GM19043 (cell line): ENCODE results near the gene LGALS14.
"Not testable (repeated sequence)": the region's sequence is repeated elsewhere in the genome, so short reads cannot be mapped to it uniquely, and the experiment has no call there.

ENCODE experiments used
- ATAC-seq: cut with Tn5 transposase; IDR thresholded peaks from one replicate; pipeline ENCODE4 v1.9.1; 2021; ENCODE audit warnings: low read depth; ENCODE audit not compliant: unreplicated experiment

Gene LGALS14

DNA sequence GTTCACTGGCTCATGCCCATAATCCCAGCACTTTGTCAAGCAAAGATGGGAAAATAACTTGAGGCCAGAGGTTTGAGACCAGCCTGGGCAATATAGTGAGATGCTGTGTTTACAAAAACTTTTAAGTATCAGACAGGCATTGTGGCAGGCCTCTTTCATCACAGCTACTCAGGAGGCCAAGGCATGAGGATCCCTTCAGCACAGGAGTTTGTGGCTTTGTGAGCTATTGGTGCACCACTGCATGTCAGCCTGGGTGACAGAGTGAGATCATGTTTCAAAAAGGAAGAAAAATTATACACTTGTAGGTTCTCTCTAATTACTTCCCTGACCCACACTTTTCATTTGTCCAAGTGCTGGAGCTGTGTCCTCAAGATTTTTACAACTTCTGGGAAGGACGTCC lies 11.5 kb upstream of the LGALS14 start:
- no peak for ATAC-seq

DNA sequence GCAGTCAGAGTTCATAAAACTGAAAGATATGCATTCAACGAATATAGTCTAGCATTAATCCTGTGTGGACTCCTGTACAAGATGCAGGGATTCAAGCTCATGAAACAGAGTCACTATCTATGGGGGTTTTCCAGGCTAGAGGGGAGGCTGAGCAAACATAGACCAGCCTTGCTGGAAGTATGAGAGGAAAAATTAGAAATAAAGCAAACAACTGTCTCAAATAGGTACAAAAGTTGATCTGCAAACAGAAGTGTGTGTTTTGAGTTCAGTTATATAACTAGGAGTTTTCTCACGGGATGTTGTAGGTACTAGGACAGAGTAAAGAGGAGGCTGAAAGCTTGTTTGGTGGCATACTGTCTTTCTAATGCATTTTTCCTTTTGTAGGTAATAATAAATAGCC lies 8.5 kb upstream of the LGALS14 start:
- no peak for ATAC-seq

DNA sequence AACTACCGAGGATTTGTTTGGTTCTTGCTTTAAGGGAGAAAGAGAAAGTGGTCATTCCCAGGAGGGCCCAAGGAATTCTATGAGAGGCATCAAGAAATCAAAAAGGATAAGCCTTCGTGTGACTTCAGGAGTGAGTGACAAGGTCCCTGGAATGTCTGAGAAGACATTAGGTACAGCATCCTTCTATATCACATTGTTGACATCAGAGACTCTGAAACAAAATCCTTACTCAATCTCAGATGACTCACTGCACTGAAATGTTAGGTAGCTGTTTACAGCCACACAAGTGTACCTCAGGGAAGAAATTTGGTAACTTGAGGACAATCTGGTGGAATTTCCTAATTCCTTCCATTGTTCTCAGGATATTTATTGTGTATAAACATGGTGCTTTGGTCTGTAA lies 7.9 kb upstream of the LGALS14 start:
- no peak for ATAC-seq

DNA sequence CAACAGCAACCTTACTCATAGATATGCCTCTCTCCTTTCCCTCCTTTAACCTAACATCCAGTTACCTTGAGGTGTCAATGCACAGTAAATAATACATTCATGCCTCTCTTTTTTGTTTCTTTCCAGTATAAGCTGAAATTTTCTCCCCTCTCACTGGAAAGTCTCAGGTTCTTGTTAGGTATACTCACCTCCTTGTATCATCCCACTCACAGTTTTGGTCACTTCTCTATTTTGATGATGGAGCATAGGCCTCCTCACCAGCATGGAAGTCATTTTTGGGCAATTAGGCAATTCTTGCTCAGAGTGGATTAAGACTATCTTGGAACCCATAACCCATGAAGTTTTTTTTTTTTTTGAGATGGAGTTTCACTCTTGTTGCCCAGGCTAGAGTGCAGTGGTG lies 5.7 kb upstream of the LGALS14 start:
- ATAC-seq = no peak

DNA sequence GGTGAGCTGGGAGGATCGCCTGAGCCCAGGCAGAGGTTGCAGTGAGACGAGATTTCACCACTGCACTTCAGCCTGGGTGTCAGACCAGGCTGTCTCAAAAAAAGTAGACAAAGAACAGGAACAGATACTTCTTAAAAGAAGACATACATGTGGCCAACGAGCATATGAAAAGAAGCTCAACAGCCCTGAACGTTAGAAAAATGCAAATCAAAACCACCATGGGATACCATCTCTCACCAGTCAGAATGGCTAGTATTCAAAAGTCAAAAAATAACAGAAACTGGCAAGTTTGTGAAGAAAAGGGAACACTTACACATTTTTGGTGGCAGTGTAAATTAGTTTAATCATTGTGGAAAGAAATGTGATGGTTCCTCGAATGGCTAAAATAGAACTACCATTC lies 3.0 kb upstream of the LGALS14 start:
- ATAC-seq = no peak

DNA sequence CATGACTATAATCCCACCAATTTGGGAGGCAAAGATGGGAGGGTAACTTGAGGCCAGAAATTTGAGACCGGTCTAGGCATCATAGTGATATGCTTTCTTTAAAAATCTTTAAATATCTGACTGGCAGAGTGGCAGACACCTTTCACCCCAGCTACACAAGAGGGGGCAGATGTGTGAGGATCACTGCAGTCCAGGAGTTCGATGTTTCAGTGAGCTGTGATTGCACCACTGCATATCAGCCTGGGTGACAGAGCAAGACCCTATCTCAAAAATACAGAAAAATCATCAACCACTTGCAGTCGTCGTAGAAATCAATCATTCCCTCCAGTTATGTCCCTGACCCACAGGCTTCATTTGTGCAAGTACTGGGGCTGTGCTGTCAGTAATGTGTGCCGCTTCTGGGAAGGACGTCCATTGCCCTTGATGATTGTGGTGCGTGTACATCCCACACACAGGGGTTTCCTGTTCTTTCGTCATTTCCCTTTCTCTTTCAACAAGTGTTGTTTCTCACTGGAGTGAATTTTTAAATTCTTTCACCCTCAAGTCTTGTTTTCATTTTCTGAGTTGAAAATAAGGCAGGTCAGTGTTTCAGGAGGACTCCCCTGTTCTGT lies 1.4 kb downstream of the LGALS14 start:
- ATAC-seq = no peak

DNA sequence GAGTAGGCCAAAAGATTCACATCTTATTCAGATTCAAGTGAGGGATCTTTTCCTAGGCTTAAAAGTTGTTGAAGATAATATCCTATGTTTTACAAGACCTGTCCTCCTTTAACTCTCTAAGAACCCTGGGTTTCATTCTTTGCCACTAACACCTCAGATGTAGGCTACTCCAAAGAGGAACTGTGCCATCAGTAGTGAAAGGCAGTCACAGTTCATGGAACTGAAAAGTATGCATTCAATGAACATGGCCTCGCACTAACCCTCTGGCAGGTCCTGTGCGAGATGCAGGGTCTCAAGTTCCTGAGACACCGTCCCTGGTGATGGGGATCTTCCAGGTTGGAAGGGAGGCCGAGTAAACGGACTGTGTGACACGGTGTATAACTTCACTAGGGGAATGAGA lies 4.3 kb downstream of the LGALS14 start:
- no peak for ATAC-seq

DNA sequence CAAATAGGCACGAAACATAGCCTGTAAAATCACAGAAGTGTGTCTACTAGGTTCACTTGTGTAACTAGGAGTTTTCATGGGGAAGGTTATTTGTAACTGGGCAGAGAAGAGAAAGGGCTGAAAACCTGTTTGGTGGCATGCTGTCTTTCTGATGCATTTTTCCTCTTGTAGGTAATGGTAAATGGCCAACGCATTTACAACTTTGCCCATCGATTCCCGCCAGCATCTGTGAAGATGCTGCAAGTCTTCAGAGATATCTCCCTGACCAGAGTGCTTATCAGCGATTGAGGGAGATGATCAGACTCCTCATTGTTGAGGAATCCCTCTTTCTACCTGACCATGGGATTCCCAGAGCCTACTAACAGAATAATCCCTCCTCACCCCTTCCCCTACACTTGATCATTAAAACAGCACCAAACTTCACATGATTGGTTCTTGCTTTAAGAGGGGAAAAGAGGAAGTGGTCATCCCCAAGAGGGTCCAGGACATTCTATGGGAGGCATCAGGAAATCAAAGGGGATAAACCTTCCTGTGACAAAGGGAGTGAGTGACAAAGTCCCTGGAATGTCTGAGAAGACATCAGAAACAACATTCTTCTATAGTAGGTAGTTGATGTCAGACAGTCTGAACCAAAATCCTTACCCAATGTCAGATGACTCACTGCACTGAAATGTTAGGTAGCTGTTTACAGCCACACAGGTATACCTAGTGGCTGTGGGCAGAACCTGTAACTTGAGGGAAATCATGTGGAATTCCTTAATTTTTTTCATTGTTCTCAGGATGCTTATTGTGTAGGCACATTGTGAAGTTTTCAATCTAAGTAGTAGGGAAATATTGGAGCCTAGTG lies 5.0 kb downstream of the LGALS14 start:
- ATAC-seq = no peak

DNA sequence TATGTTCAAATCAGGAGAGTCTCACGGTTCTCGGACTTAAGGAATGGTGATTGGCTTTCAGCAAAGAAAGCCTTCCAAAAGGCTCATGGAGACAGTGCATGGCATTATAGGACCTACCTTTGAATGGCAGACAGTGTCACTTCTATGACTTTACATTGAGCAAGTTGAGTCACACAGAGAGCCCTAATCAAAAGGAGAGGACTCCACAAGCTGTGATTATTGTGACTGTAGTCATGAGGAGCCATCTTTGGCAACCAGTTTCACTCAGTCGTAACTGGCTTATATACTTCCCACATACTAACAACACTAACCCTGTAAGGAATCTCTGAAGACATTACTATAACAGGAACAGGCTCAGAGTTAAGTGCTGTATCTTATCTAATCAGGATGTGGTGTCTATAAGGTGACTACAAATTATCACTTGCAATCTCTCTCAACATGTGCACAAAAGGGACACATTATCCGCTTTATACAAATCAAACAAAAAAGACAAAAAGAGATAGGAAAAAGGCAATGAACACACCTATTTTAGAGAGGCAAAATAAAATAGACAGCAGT lies 6.1 kb downstream of the LGALS14 start:
- no peak for ATAC-seq

DNA sequence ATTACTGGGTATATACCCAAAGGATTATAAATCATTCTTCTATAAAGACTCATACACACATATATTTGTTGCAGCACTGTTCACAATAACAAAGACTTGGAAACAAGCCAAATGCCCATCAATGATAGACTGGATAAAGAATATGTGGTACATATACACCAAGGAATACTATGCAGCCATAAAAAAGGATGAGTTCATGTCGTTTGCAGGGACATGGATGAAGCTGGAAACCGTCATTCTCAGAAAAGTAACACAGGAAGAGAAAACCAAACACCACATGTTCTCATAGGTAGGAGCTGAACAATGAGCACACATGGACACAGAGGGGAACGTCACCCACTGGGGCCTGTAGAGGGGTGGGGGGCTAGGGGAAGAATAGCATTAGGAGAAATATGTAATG lies 15.9 kb downstream of the LGALS14 start:
- not testable (repeated sequence) for ATAC-seq

DNA sequence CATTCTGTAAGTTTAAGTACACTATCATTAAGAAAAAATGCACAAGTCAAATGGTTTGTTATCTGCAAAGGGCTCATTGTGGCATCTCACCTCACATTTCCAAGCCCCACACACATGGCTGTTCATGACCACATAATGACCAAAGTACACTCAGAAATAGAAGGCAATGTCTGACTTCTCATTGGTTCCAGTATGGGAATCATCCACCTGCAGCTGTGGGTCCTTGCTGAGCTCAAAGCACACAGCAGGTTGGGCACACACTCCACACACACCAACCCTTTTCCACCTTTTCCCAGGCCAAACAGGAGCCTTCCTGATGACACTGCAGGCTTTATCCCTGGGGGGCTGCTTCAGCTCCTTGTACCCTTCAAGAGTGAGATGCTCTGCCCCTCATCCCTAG lies 21.7 kb downstream of the LGALS14 start:
- no peak for ATAC-seq

DNA sequence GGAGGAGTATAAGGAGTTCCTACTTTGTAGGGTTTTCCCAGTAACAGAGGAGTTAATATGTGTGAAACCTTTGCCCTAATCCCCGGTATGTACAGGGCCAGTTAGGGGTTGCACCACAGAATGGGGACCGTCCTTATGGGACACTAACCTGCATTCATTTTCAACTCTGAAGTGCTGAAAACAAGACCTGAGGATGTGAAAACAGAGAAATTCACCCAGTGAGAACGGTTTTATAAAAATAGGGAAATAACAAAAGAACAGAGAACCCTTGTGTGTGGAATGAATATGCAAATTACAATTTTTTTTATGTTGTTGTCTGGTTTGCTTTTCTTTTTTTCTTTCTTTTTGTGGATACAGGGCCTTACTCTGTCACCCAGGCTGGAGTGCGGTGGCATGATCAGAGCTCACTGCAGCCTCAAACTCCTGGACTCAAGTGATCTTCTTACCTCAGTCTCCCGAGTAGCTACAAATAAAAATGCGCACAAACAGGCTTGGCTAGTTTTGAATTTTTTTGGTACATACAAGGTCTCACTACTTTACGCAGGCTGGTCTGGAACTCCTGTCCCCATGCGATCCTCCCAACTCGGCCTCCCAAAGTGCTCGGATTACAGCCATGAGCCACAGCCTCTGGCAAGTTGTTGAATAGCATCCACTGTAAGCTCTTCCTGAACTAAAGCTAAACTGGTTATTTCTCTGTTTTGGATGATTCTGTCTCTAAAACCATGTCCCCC lies 23.0 kb downstream of the LGALS14 start:
- no peak for ATAC-seq

DNA sequence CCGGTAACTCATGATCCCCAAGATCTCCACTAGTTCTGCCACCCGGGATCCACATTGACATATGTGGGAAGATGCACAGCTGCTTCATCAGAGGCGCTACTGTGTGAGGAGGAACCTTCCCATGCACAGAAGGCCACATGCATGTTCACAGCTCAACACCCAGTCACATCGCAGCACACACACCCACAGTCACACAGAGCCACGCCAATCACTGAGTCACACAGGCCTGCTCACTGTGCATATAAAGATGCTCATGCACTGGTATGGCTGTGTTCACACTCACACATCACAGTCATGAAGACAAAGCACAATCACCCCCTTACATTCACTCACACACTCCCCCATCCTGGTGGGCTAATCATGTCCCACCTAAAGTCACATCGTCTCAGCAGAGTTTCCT lies 23.8 kb downstream of the LGALS14 start:
- ATAC-seq = no peak

DNA sequence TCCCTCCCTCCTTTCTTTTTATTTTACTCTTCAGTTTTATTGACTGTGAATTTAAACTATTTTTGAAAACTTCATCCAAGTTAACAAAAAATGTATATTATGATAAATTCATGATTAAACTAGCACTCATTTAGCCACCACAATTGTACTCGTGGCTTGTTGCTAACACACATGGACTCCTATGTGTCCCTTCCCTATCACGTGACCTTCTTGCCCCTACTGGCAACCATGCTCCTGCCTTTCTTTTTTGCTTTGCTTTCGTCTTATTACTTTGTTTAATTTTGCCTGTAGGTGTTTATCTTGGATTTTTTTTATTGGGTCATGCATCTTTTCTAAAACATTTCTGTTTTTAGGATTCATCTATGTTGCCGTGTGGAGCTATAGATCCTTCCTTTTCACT lies 25.3 kb downstream of the LGALS14 start:
- ATAC-seq = no peak

DNA sequence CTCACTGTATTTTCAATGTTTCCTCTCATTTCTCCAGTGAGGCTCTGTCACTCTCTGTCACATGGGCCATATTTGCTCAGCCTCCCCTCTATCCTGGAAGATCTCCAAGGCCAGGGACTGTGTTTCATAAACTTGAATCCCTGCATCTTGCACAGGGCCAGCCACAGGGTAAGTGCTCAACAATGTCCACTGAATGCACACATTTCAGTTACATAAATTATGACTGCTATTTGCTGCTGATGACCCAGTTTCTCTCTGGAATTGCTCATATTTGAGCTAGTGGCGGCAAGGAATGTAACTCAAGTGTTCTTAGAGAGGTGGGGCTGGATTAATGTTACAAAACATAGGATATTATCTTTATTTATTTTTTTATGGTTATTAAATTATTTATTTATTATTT lies 27.4 kb downstream of the LGALS14 start:
- ATAC-seq = no peak

DNA sequence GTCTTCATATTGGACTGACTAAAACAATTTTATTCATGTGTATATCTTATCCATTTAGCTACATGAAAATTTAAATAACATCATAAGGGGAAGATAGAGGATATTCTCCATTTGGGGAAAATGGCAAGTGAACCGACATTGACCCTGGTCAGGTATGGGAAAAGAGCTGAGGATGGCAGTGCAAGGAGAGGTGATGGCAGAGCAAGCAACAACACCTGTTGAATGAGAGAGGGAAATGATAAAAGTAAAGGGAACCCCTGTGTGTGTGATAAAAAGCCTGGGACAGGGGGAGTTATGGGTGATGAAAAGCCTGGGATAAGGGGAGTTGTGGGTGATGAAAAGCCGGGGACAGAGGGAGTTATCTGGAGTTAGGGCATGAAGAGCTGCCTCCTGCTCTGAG lies 29.6 kb downstream of the LGALS14 start:
- ATAC-seq = no peak

DNA sequence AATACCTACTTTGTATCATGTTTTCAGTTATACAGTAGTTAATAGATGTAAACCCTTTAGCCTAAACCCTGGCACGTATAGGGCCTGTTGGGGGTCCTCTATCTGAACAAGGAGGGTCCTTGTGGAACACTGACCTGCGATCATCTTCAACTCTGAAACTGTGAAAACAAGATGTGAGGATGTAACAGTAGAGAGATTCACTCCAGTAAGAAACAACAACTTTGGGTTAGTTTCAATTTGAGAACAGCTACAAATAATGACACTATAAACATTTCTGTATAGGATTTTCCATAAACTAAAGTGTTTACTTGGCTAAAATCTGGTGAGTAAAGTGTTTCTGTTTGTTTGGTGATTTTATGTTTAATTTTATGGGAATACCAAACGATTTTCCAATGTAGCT lies 31.4 kb downstream of the LGALS14 start:
- ATAC-seq = no peak

DNA sequence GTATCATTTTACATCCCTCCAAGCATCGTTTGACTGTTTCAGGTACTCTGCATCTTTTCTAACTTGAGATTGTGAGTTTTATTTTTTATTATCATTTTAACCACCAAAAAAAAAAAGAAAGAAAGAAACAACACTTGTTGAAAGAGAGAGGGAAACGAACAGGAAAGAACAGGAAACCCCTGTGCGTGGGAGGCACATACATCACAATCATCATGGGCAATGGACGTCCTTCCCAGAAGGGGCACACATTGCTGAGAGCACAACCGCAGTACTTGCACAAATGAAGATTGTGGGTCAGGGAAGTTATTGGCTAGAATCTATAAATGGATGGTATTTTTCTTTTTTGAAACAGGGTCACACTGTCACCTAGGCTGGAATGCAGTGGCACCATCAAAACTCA lies 31.8 kb downstream of the LGALS14 start:
- no peak for ATAC-seq

DNA sequence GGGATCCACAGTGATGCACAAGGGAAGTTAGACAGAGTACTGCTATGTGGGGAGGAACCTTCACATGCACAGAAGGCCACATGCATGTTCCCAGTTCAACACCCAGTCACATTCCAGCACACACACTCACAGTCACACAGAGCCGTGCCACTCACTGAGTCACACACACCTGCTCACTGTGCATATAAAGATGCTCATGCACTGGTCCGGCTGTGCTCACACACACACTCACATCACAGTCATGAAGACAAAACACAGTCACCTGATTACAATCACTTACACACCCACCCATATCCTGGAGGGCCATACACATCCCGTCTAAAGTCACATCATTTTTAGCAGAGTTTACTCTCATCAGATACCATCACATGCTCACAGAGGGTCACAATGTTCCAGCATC lies 33.1 kb downstream of the LGALS14 start:
- ATAC-seq = no peak

DNA sequence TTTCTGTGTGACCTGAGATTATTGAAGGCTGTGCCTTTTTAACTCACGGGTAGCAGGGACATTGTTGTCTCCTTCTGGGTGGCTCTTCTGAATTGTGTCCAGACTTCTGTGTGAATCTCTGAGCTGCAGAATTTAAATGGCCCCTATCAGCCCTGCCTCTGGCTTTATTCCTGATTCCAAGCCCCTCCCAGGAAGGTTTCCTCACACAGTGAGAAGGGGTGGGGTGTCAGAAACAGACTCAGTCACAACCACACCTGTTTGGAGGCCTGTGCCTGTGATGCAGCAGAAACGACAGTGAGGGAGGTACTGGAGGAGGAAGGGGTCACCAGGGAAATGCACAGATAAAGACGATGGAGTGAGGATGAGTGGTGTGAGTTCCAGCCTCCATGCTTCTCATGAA lies 33.6 kb downstream of the LGALS14 start, which contains the start of gene CLC:
CLC (minus strand) TSS at position 139 of the 400 bp plus-strand sequence; CDS start at position 62, 77 bp downstream.
- ATAC-seq = no peak

DNA sequence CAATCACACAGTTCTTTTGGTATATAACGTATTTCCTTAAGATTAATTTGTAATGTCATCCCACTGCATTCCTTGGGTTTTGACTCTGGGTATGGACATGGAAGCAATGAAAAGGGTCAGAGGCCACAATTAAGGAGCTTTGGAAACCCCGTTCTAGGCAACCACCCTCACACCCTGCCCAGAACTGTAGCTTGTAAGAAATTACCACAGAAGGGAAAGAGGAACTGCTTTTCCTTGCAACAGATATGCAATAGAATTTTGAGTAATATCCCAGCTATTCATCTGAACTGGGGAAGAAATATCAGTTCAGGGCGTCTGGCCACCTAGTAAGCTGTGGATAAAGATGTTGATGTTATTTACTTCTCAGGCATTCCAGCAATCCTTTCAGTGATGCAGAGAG lies 34.5 kb downstream of the LGALS14 start:
- ATAC-seq = no peak
